HL-60 (cell line): Measurements from ENCODE around the gene GEMIN2.

Experiments
- CTCF ChIP-seq: IDR thresholded peaks from one replicate; pipeline ENCODE4 v1.5.1; 2011; ENCODE audit warnings: low read length, control low read depth, inconsistent platforms; ENCODE audit not compliant: insufficient read depth
- GABPA ChIP-seq: IDR thresholded peaks from 2 replicates; pipeline ENCODE4 v1.6.1; 2012; ENCODE audit warnings: low read depth
- POLR2AphosphoS5 ChIP-seq: IDR thresholded peaks from 2 replicates; pipeline ENCODE4 v1.6.1; 2012; ENCODE audit warnings: low read depth
- REST ChIP-seq: IDR thresholded peaks from 2 replicates; pipeline ENCODE4 v1.6.1; 2012; ENCODE audit warnings: low read depth; ENCODE audit not compliant: insufficient replicate concordance

- TF ChIP-seq CTCF (no peak), POLR2AphosphoS5 (no peak), GABPA (no peak), REST (no peak)
Measured at GRCh38 chr14:39179042-39179441, 64.9 kb downstream of the GEMIN2 start.
